Fibroblast of lung (primary cell): ENCODE results near the gene RDH16. TPM values are rescaled to one million over a fixed set of nuclear protein-coding genes. Genes with fewer than 3 reads are reported as not detected.

ENCODE experiments used
- DNase-seq, 2 donors: peaks; one replicate each; pipeline versions ENCODE4 v3.0.0 to v3.0.0-alpha.2; 2010; ENCODE audit warnings: low read depth in 2 of 2
- H2AFZ ChIP-seq: 2 replicates; pipeline ENCODE4 v1.5.1; 2012; ENCODE audit warnings: low read length, control low read depth, inconsistent platforms
- H3K27ac ChIP-seq: 2 replicates; pipeline ENCODE4 v1.5.1; 2011; ENCODE audit warnings: low read length, control low read depth; ENCODE audit not compliant: insufficient read depth
- H3K27me3 ChIP-seq: 2 replicates; pipeline ENCODE4 v1.5.1; 2011; ENCODE audit warnings: mild to moderate bottlenecking, low read length; ENCODE audit not compliant: control insufficient read depth, insufficient read depth
- H3K36me3 ChIP-seq: 2 replicates; pipeline ENCODE4 v1.5.1; 2011; ENCODE audit warnings: low read length; ENCODE audit not compliant: control insufficient read depth, insufficient read depth
- H3K4me1 ChIP-seq: 2 replicates; pipeline ENCODE4 v1.5.1; 2011; ENCODE audit warnings: low read length; ENCODE audit not compliant: control insufficient read depth, insufficient read depth; ENCODE audit errors: extremely low read depth
- H3K4me2 ChIP-seq: 2 replicates; pipeline ENCODE4 v1.5.1; 2011; ENCODE audit warnings: low read length, control low read depth; ENCODE audit not compliant: insufficient read depth; ENCODE audit errors: extremely low read depth
- H3K4me3 ChIP-seq, 4 experiments: fragments of 200-600 bp in 1 of 4; sonication (generic) in 1 of 4; replicated peaks in 1 of 4; 2 replicates each; pipeline ENCODE4 v1.5.1; 2011 to 2016; ENCODE audit warnings: low read length in 4 of 4, low read depth in 3 of 4, mild to moderate bottlenecking in 3 of 4, control low read depth in 2 of 4, inconsistent platforms in 1 of 4, mixed read lengths in 1 of 4; ENCODE audit not compliant: insufficient read depth in 1 of 4; ENCODE audit errors: control extremely low read depth in 1 of 4
- H3K79me2 ChIP-seq: 2 replicates; pipeline ENCODE4 v1.5.1; 2012; ENCODE audit warnings: mild to moderate bottlenecking, low read length, inconsistent platforms; ENCODE audit not compliant: control insufficient read depth, insufficient read depth
- H3K9ac ChIP-seq: 2 replicates; pipeline ENCODE4 v1.5.1; 2011; ENCODE audit warnings: mild to moderate bottlenecking, low read length, control low read depth; ENCODE audit not compliant: insufficient read depth
- H3K9me3 ChIP-seq: 2 replicates; pipeline ENCODE4 v1.5.1; 2012; ENCODE audit warnings: low read depth, low read length; ENCODE audit not compliant: control insufficient read depth, insufficient read depth
- H4K20me1 ChIP-seq: 2 replicates; pipeline ENCODE4 v1.5.1; 2011; ENCODE audit warnings: low read length; ENCODE audit not compliant: control insufficient read depth, insufficient read depth; ENCODE audit errors: extremely low read depth
- EZH2 ChIP-seq: IDR thresholded peaks from 2 replicates; pipeline ENCODE4 v1.5.1; 2012; ENCODE audit warnings: low read length, control low read depth, mild to moderate bottlenecking; ENCODE audit errors: missing control alignments
- polyA plus RNA-seq, 2 donors: library from polyadenylated mRNA; depleted of rRNA in 1 of 2; stranded (reverse) in 1 of 2; unstranded in 1 of 2; fragments of >200 nt; gene quantifications; 2 replicates each; pipeline ENCODE4 v1.2.1, GENCODE V29; 2011 to 2012; ENCODE audit warnings: missing spikeins in 1 of 2
- total RNA-seq: library from RNA; depleted of rRNA; stranded (reverse); fragments of >200 nt; gene quantifications from 2 replicates; pipeline ENCODE4 v1.2.1, GENCODE V29; 2014
- TF ChIP-seq, protein P1 (sequence below), 2 donors: IDR thresholded peaks in 1 of 2; conservative IDR thresholded peaks in 1 of 2; 1 replicate in 1 of 2; 2 replicates in 1 of 2; pipeline ENCODE4 v1.5.1; 2011 to 2012; ENCODE audit warnings: low read length in 2 of 2, control low read depth in 1 of 2, inconsistent platforms in 1 of 2, low read depth in 1 of 2, mild to moderate bottlenecking in 1 of 2

The RDH16 gene
- total and polyA plus RNA-seq, 2 donors (not counting 1 experiment from before 2014, with no cell fraction given): 0.17 TPM; not detected in 1

DNA sequence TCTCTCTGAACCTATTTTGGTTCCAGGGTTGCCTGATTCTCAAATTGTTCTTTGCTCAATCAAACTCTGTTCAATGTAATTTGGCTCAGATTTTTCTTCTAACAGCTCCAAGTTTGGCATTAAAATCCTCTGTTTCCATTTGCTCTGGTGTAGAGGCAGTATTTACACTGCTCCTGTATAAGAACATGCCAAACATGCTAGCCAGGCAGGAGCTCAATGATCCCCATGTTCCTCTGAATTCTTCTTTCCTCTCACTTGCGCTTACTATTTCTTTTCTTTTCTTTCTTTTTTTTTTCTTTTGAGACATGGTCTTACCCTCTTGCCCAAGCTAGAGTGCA is 40.4 kb downstream of the RDH16 start:
- Histone ChIP-seq H3K9ac (no peak overlapping the region), H3K27ac (no peak overlapping the region), H3K27me3 (no peaks in the 10 kb centered on the region), H3K36me3 (no peaks in the 10 kb centered on the region), H3K9me3 (no peaks in the 10 kb centered on the region), H3K4me1 (no peaks in the 10 kb centered on the region), H3K4me3 (no peak overlapping the region), H4K20me1 (no peaks in the 10 kb centered on the region), H2AFZ (no peak overlapping the region), H3K4me2 (no peak overlapping the region), H3K79me2 (no peaks in the 10 kb centered on the region)
- no peak for DNase-seq
- TF ChIP-seq EZH2: no peak
- TF ChIP-seq, protein P1, sequence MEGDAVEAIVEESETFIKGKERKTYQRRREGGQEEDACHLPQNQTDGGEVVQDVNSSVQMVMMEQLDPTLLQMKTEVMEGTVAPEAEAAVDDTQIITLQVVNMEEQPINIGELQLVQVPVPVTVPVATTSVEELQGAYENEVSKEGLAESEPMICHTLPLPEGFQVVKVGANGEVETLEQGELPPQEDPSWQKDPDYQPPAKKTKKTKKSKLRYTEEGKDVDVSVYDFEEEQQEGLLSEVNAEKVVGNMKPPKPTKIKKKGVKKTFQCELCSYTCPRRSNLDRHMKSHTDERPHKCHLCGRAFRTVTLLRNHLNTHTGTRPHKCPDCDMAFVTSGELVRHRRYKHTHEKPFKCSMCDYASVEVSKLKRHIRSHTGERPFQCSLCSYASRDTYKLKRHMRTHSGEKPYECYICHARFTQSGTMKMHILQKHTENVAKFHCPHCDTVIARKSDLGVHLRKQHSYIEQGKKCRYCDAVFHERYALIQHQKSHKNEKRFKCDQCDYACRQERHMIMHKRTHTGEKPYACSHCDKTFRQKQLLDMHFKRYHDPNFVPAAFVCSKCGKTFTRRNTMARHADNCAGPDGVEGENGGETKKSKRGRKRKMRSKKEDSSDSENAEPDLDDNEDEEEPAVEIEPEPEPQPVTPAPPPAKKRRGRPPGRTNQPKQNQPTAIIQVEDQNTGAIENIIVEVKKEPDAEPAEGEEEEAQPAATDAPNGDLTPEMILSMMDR (conservative IDR thresholded peaks at IDR 0.05 in 1 of 2, IDR thresholded peaks at IDR 0.05 in 1 of 2; ENCODE audit: low read depth in 1 of 2, low read length in 2 of 2): no peak

- H3K27me3 ChIP-seq: no peaks in the 10 kb centered on the region
- TF ChIP-seq EZH2: no peak
- TF ChIP-seq, protein P1 (conservative IDR thresholded peaks at IDR 0.05 in 1 of 2, IDR thresholded peaks at IDR 0.05 in 1 of 2; ENCODE audit: low read depth in 1 of 2, low read length in 2 of 2): no peak
- H3K9ac ChIP-seq: no peak overlapping the region
- H3K4me1 ChIP-seq: no peaks in the 10 kb centered on the region
- DNase-seq: no peak
- H3K4me3 ChIP-seq: no peak overlapping the region
- no peaks in the 10 kb centered on the region for H3K9me3 ChIP-seq
- no peak overlapping the region for H3K27ac ChIP-seq
- no peaks in the 10 kb centered on the region for H4K20me1 ChIP-seq
- no peaks in the 10 kb centered on the region for H3K79me2 ChIP-seq
- H2AFZ ChIP-seq: no peak overlapping the region
- H3K4me2 ChIP-seq: no peak overlapping the region
- H3K36me3 ChIP-seq: no peaks in the 10 kb centered on the region
Observed at GRCh38 chr12:56916296-56916995, 41.0 kb downstream of the RDH16 start.

- Histone ChIP-seq H3K4me2 (no peak overlapping the region), H4K20me1 (no peaks in the 10 kb centered on the region), H3K4me3 (no peak overlapping the region), H3K27me3 (no peaks in the 10 kb centered on the region), H3K36me3 (no peaks in the 10 kb centered on the region), H3K27ac (no peak overlapping the region), H2AFZ (no peak overlapping the region), H3K9ac (no peak overlapping the region), H3K79me2 (no peaks in the 10 kb centered on the region), H3K4me1 (no peaks in the 10 kb centered on the region), H3K9me3 (no peaks in the 10 kb centered on the region)
- DNase-seq: no peak
- TF ChIP-seq, protein P1 (conservative IDR thresholded peaks at IDR 0.05 in 1 of 2, IDR thresholded peaks at IDR 0.05 in 1 of 2; ENCODE audit: low read depth in 1 of 2, low read length in 2 of 2): no peak
Observed at GRCh38 chr12:56914724-56915123, 42.7 kb downstream of the RDH16 start.
